ENCODE data around the gene PPFIA2. TPM values are rescaled to one million over a fixed set of nuclear protein-coding genes. Genes with fewer than 3 reads are reported as not detected.

The PPFIA2 gene
- total and polyA plus RNA-seq, 10 of the 15 experiments (the other 5 are each of a cell fraction or from before 2014, with no cell fraction given): 0.06 to 0.39 (median 0.18) TPM; not detected in 6

- Histone ChIP-seq H2AFZ (ENCODE audit: control insufficient read depth, low read depth, low read length) (no peak overlapping the region), H3K27ac (ENCODE audit: control insufficient read depth, insufficient read depth) (no peak overlapping the region), H3K9ac (ENCODE audit: control insufficient read depth, insufficient read depth, low read length) (no peak overlapping the region), H3K79me2 (ENCODE audit: control insufficient read depth, insufficient read depth, low read length) (no peaks in the 10 kb centered on the region), H3K4me2 (ENCODE audit: control insufficient read depth, insufficient read depth) (no peak overlapping the region), H3K36me3 (ENCODE audit: control insufficient read depth in 2 of 2, insufficient read depth in 2 of 2, low read length in 1 of 2) (no peaks in the 10 kb centered on the region), H3K4me1 (ENCODE audit: control insufficient read depth, insufficient read depth, low read length) (no peaks in the 10 kb centered on the region), H4K20me1 (ENCODE audit: control insufficient read depth, insufficient read depth) (no peaks in the 10 kb centered on the region), H3K4me3 (no peak overlapping the region), H3K27me3 (replicated peaks in 1 of 2; ENCODE audit: control insufficient read depth in 2 of 2, insufficient read depth in 2 of 2, low read length in 1 of 2) (no peaks in the 10 kb centered on the region; a peak in 1 of 4 replicates), H3K9me3 (replicated peaks; ENCODE audit: control insufficient read depth, insufficient read depth, low read length) (no peaks in the 10 kb centered on the region)
- no TSS peak for BruUV-seq (replicated peaks)
- DNase-seq (ENCODE audit: low read depth, low spot score) (no peak), ATAC-seq (peak; percentile 26; the same call in 1 of the 3 replicates), FAIRE-seq (no peak)
- TF ChIP-seq MTA3 (IDR thresholded peaks at IDR 0.05; ENCODE audit: borderline replicate concordance, low read length) (no peak), RCOR1 (conservative IDR thresholded peaks at IDR 0.05; ENCODE audit: low read depth, low read length) (no peak), CEBPZ (IDR thresholded peaks at IDR 0.05; ENCODE audit: low read depth, low read length) (no peak)
- ChIA-PET SMC1A (ENCODE audit: uncharacterized antibody, unreplicated experiment) (interaction anchor here (0.8 kb wide), 1 partner anchor 117 kb away, joined by 3 read pairs; no protein-coding TSS in a partner anchor), CTCF (interaction anchor here (0.6 kb wide), 1 partner anchor 129 kb away, joined by 3 read pairs; no protein-coding TSS in a partner anchor), POLR2A (no interaction called here), RAD21 (ENCODE audit: unreplicated experiment) (no interaction called here)
- 17% methylated on average over 8 of the region's 8 CpGs for WGBS (ENCODE audit: insufficient coverage, insufficient replicate concordance, low lambda C conversion rate, missing lambda C conversion rate)
- in situ Hi-C loops (cut with MboI): no loop called here
- intact Hi-C loops (cut with micrococcal nuclease; ENCODE audit: unreplicated experiment): no loop called here
These were observed 41.4 kb upstream of the PPFIA2 start for GRCh38 chr12:81800298-81801148.

All from GM12878 (cell line).